K562 (cell line): ENCODE results near the gene CCL19. TPM values are rescaled to one million over a fixed set of nuclear protein-coding genes. Genes with fewer than 3 reads are reported as not detected.

Experiments
- ADNP ChIP-seq: fragments of 200-800 bp; sonication (Bioruptor generic); IDR thresholded peaks from 2 replicates; pipeline ENCODE4 v1.6.1; 2016; ENCODE audit warnings: missing genetic modification characterization, missing compliant biosample characterization
- ATF1 ChIP-seq, 2 experiments: fragments of 450-650 bp in 1 of 2; IDR thresholded peaks; 2 replicates each; pipeline ENCODE4 v1.6.1; 2016; ENCODE audit warnings: missing compliant biosample characterization in 1 of 2, missing genetic modification characterization in 1 of 2
- ATF6 ChIP-seq: sonication (generic); formaldehyde crosslinking; IDR thresholded peaks from 2 replicates; pipeline ENCODE4 v1.4.0; 2020; ENCODE audit warnings: mild to moderate bottlenecking, missing genetic modification reagents
- BCOR ChIP-seq: fragments of 450-650 bp; IDR thresholded peaks from 2 replicates; pipeline ENCODE4 v1.6.1; 2016
- CBX8 ChIP-seq: fragments of 200-600 bp; sonication (generic); IDR thresholded peaks from 2 replicates; pipeline ENCODE4 v1.6.1; 2012; ENCODE audit warnings: borderline replicate concordance, mixed run types, low read depth, mild to moderate bottlenecking, moderate library complexity, mixed read lengths, low read length, control low read depth, inconsistent platforms; ENCODE audit not compliant: poor library complexity, severe bottlenecking; ENCODE audit errors: extremely low read depth
- CCNT2 ChIP-seq: IDR thresholded peaks from 2 replicates; pipeline ENCODE4 v1.6.1; 2011; ENCODE audit warnings: borderline replicate concordance, low read depth, mild to moderate bottlenecking, moderate library complexity, mixed read lengths, low read length; ENCODE audit not compliant: insufficient read length; ENCODE audit errors: extremely low read depth
- CSDE1 ChIP-seq, 2 experiments: fragments of 450-650 bp; IDR thresholded peaks; 2 replicates each; pipeline ENCODE4 v1.6.1; 2016; ENCODE audit warnings: mild to moderate bottlenecking in 1 of 2
- CTCF ChIP-seq, 3 experiments: IDR thresholded peaks in 2 of 3; conservative IDR thresholded peaks in 1 of 3; 2 replicates each; pipeline ENCODE4 v1.5.1; 2011 to 2012; ENCODE audit warnings: low read length in 3 of 3, mild to moderate bottlenecking in 3 of 3, control low read depth in 2 of 3, improper control_type of control experiment in 1 of 3, inconsistent platforms in 1 of 3, low read depth in 1 of 3, mixed read lengths in 1 of 3, moderate library complexity in 1 of 3; ENCODE audit not compliant: insufficient read depth in 2 of 3
- GABPA ChIP-seq: fragments of 200-800 bp; sonication (Bioruptor generic); conservative IDR thresholded peaks from 2 replicates; pipeline ENCODE4 v1.6.1; 2016; ENCODE audit warnings: low read depth, missing genetic modification characterization, missing compliant biosample characterization
- GTF2F1 ChIP-seq: IDR thresholded peaks from 2 replicates; pipeline ENCODE4 v1.6.1; 2011; ENCODE audit warnings: low read depth, low read length, improper control_type of control experiment
- KLF6 ChIP-seq: fragments of 250-450 bp; sonication (Bioruptor Pico); IDR thresholded peaks from 2 replicates; pipeline ENCODE4 v1.4.0; 2020; ENCODE audit warnings: mild to moderate bottlenecking, moderate library complexity, borderline replicate concordance
- NEUROD1 ChIP-seq: fragments of 150-350 bp; IDR thresholded peaks from 2 replicates; pipeline ENCODE4 v1.6.1; 2014; ENCODE audit warnings: borderline replicate concordance, low read length, low read depth; ENCODE audit not compliant: partially characterized antibody
- POLR2B ChIP-seq: fragments of 450-650 bp; IDR thresholded peaks from 2 replicates; pipeline ENCODE4 v1.6.1; 2018; ENCODE audit warnings: low read depth; ENCODE audit not compliant: partially characterized antibody
- TCFL5 ChIP-seq: fragments of 250-450 bp; sonication (Bioruptor Pico); conservative IDR thresholded peaks from 2 replicates; pipeline ENCODE4 v1.6.1; 2021; ENCODE audit warnings: mild to moderate bottlenecking, moderate library complexity, matching md5 sums
- XRCC5 ChIP-seq: fragments of 200-400 bp; formaldehyde crosslinking; IDR thresholded peaks from 2 replicates; pipeline ENCODE4 v1.6.1; 2017; ENCODE audit warnings: low read depth, mild to moderate bottlenecking, low read length
- ZMIZ1 ChIP-seq, 2 experiments: fragments of 150-350 bp in 1 of 2; IDR thresholded peaks; 2 replicates each; pipeline ENCODE4 v1.6.1; 2012 to 2016; ENCODE audit warnings: low read depth in 2 of 2, low read length in 2 of 2, mild to moderate bottlenecking in 1 of 2, moderate library complexity in 1 of 2
- ZNF140 ChIP-seq: fragments of 250-450 bp; sonication (Bioruptor Pico); IDR thresholded peaks from 2 replicates; pipeline ENCODE4 v1.8.0; 2021; ENCODE audit warnings: moderate library complexity, mild to moderate bottlenecking, inconsistent platforms
- ZNF184 ChIP-seq: sonication (generic); formaldehyde crosslinking; IDR thresholded peaks from 2 replicates; pipeline ENCODE4 v1.5.0; 2020; ENCODE audit warnings: missing genetic modification reagents
- ZNF436 ChIP-seq: fragments of 250-450, 450-650 bp; sonication (Bioruptor Pico); formaldehyde crosslinking; IDR thresholded peaks from 2 replicates; pipeline ENCODE4 v1.7.0; 2020; ENCODE audit warnings: mild to moderate bottlenecking
- ZNF551 ChIP-seq: fragments of 250-450 bp; sonication (Bioruptor Pico); IDR thresholded peaks from 2 replicates; pipeline ENCODE4 v1.5.0; 2021; ENCODE audit warnings: mild to moderate bottlenecking, moderate library complexity
- polyA plus RNA-seq, 8 experiments: library from polyadenylated mRNA; depleted of rRNA in 4 of 8; stranded (reverse) in 5 of 8; unstranded in 3 of 8; fragments of >200 nt; fragmentation: Nextera tagmentation in 2 of 8; fragmentation: Illumina TruSeq in 1 of 8; extraction: Ambion mirVana in 2 of 8; extraction: Trizol in 1 of 8; gene quantifications; 2 replicates each; pipeline versions ENCODE4 v1.2.1 to v1.2.3, GENCODE V29; 2011 to 2014; ENCODE audit warnings: inconsistent platforms in 1 of 8, missing spikeins in 1 of 8
- total RNA-seq, 7 experiments: library from RNA; depleted of rRNA in 6 of 7; stranded (reverse); fragments of >200 nt in 6 of 7; fragmentation: Illumina TruSeq in 2 of 7; extraction: Trizol in 2 of 7; gene quantifications; 2 replicates each; pipeline versions ENCODE4 v1.2.1 to v1.2.3, GENCODE V29; 2011 to 2021; ENCODE audit warnings: low replicate concordance in 1 of 7

The CCL19 gene
- total and polyA plus RNA-seq, 9 of the 15 experiments (the other 6 are each of a cell fraction or from before 2014, with no cell fraction given), result not detected

- no peak for TF ChIP-seq ZMIZ1 (IDR thresholded peaks at IDR 0.05; ENCODE audit: low read depth in 2 of 2, low read length in 2 of 2)
- 0 out of 2 replicates have a peak, but pooled peaks have one; percentile 3 for TF ChIP-seq ATF6
- no peak for TF ChIP-seq CCNT2
- no peak for TF ChIP-seq CTCF (IDR thresholded peaks at IDR 0.05 in 2 of 3, conservative IDR thresholded peaks at IDR 0.05 in 1 of 3; ENCODE audit: insufficient read depth in 2 of 3, low read depth in 1 of 3, low read length in 3 of 3)
- no peak for TF ChIP-seq ADNP (tag)
- no peak for TF ChIP-seq GTF2F1
- TF ChIP-seq GABPA (tag), result peak; percentile 93
- no peak for TF ChIP-seq NEUROD1
- no peak for TF ChIP-seq ZNF140
- TF ChIP-seq POLR2B, result peak; percentile 95
- TF ChIP-seq KLF6, result no peak
- no peak for TF ChIP-seq TCFL5 (CRISPR knock-in tag)
- peak in 1 of 2 experiments; percentile 40; a peak in 1 of 4 replicates for TF ChIP-seq CSDE1 (IDR thresholded peaks at IDR 0.05)
- TF ChIP-seq ZNF551 (CRISPR knock-in tag), result no peak
- TF ChIP-seq ATF1 (CRISPR knock-in tag; IDR thresholded peaks at IDR 0.05), result peak; percentile 63
- peak; percentile 95 for TF ChIP-seq ATF1 (tag; IDR thresholded peaks at IDR 0.05)
- TF ChIP-seq CBX8, result no peak
- no peak for TF ChIP-seq ZNF184 (CRISPR knock-in tag)
- no peak for TF ChIP-seq BCOR
- TF ChIP-seq ZNF436, result no peak
- no peak for TF ChIP-seq XRCC5
Measured at GRCh38 chr9:34665381-34666250, 25.5 kb downstream of the CCL19 start (continued).
